K562 (cell line): ENCODE data around the gene ZNF775. TPM values are rescaled to one million over a fixed set of nuclear protein-coding genes. Genes with fewer than 3 reads are reported as not detected.

Source experiments
- BCL6 ChIP-seq: fragments of 250-450 bp; sonication (Bioruptor Pico); IDR thresholded peaks from 2 replicates; pipeline ENCODE4 v1.4.0; 2020
- CXXC5 ChIP-seq: fragments of 250-450 bp; sonication (Bioruptor Pico); IDR thresholded peaks from 2 replicates; pipeline ENCODE4 v1.8.0; 2022; ENCODE audit warnings: inconsistent platforms, mild to moderate bottlenecking, moderate library complexity
- EP400 ChIP-seq: fragments of 450-650 bp; IDR thresholded peaks from 2 replicates; pipeline ENCODE4 v1.6.1; 2017; ENCODE audit warnings: antibody characterized with exemption, mild to moderate bottlenecking, moderate library complexity
- HBP1 ChIP-seq: fragments of 450-650 bp; formaldehyde crosslinking; IDR thresholded peaks from 2 replicates; pipeline ENCODE4 v1.4.0; 2022; ENCODE audit warnings: missing genetic modification characterization
- LEF1 ChIP-seq: fragments of 450-650 bp; IDR thresholded peaks from 2 replicates; pipeline ENCODE4 v1.6.1; 2016; ENCODE audit warnings: mild to moderate bottlenecking
- NR4A1 ChIP-seq, 2 experiments: fragments of 250-450 bp in 1 of 2; fragments of 450-650 bp in 1 of 2; sonication (Bioruptor Pico) in 1 of 2; IDR thresholded peaks; 2 replicates each; pipeline versions ENCODE4 v1.4.0 to v1.6.1; 2016 to 2020; ENCODE audit warnings: mild to moderate bottlenecking in 2 of 2, missing compliant biosample characterization in 1 of 2, missing genetic modification characterization in 1 of 2, moderate library complexity in 1 of 2
- RBFOX2 ChIP-seq: fragments of 200-400 bp; formaldehyde crosslinking; IDR thresholded peaks from 2 replicates; pipeline ENCODE4 v1.6.1; 2017; ENCODE audit warnings: low read depth, mild to moderate bottlenecking, low read length, moderate library complexity
- SUPT5H ChIP-seq: fragments of 450-650 bp; IDR thresholded peaks from 2 replicates; pipeline ENCODE4 v1.6.1; 2016
- ZBTB11 ChIP-seq, 3 experiments: fragments of 200-800 bp in 1 of 3; fragments of 250-450 bp in 1 of 3; fragments of 450-650 bp in 1 of 3; sonication (Bioruptor Pico) in 1 of 3; sonication (Bioruptor generic) in 1 of 3; formaldehyde crosslinking in 1 of 3; IDR thresholded peaks; 2 replicates each; pipeline versions ENCODE4 v1.6.1 to v1.8.0; 2016 to 2022; ENCODE audit warnings: mild to moderate bottlenecking in 2 of 3, missing genetic modification characterization in 2 of 3, missing compliant biosample characterization in 1 of 3, moderate library complexity in 1 of 3
- ZBTB34 ChIP-seq: fragments of 250-450 bp; sonication (Bioruptor Pico); IDR thresholded peaks from 2 replicates; pipeline ENCODE4 v1.8.0; 2021; ENCODE audit warnings: mild to moderate bottlenecking, moderate library complexity
- ZKSCAN3 ChIP-seq: fragments of 250-450 bp; sonication (Bioruptor Pico); IDR thresholded peaks from 2 replicates; pipeline ENCODE4 v1.4.0; 2020
- ZKSCAN8 ChIP-seq: fragments of 200-800 bp; sonication (Bioruptor generic); IDR thresholded peaks from 2 replicates; pipeline ENCODE4 v1.6.1; 2016; ENCODE audit warnings: missing genetic modification characterization, missing compliant biosample characterization
- ZNF174 ChIP-seq: fragments of 250-450 bp; sonication (Bioruptor Pico); IDR thresholded peaks from 2 replicates; pipeline ENCODE4 v1.4.0; 2020; ENCODE audit warnings: mild to moderate bottlenecking
- ZNF239 ChIP-seq: fragments of 250-450 bp; sonication (Bioruptor Pico); IDR thresholded peaks from 2 replicates; pipeline ENCODE4 v1.4.0; 2020; ENCODE audit warnings: mild to moderate bottlenecking
- ZNF395 ChIP-seq: fragments of 200-800 bp; sonication (Bioruptor generic); IDR thresholded peaks from 2 replicates; pipeline ENCODE4 v1.6.1; 2017; ENCODE audit warnings: missing genetic modification characterization, missing compliant biosample characterization
- ZNF639 ChIP-seq, 2 experiments: fragments of 200-800 bp in 1 of 2; sonication (Bioruptor generic) in 1 of 2; sonication (generic) in 1 of 2; formaldehyde crosslinking in 1 of 2; IDR thresholded peaks in 1 of 2; conservative IDR thresholded peaks in 1 of 2; 2 replicates each; pipeline versions ENCODE4 v1.5.0 to v1.6.1; 2016 to 2020; ENCODE audit warnings: missing compliant biosample characterization in 1 of 2, missing genetic modification characterization in 1 of 2, missing genetic modification reagents in 1 of 2
- polyA plus RNA-seq, 8 experiments: library from polyadenylated mRNA; depleted of rRNA in 4 of 8; stranded (reverse) in 5 of 8; unstranded in 3 of 8; fragments of >200 nt; fragmentation: Nextera tagmentation in 2 of 8; fragmentation: Illumina TruSeq in 1 of 8; extraction: Ambion mirVana in 2 of 8; extraction: Trizol in 1 of 8; gene quantifications; 2 replicates each; pipeline versions ENCODE4 v1.2.1 to v1.2.3, GENCODE V29; 2011 to 2014; ENCODE audit warnings: inconsistent platforms in 1 of 8, missing spikeins in 1 of 8
- total RNA-seq, 7 experiments: library from RNA; depleted of rRNA in 6 of 7; stranded (reverse); fragments of >200 nt in 6 of 7; fragmentation: Illumina TruSeq in 2 of 7; extraction: Trizol in 2 of 7; gene quantifications; 2 replicates each; pipeline versions ENCODE4 v1.2.1 to v1.2.3, GENCODE V29; 2011 to 2021; ENCODE audit warnings: low replicate concordance in 1 of 7

Gene ZNF775
- total and polyA plus RNA-seq, 9 of the 15 experiments (the other 6 are each of a cell fraction or from before 2014, with no cell fraction given) = 0.04 to 18.7 (median 4.9) TPM

- peak in 1 of 3 experiments; percentile 72; a peak in 2 of 6 replicates for TF ChIP-seq ZBTB11 (CRISPR knock-in tag; IDR thresholded peaks at IDR 0.05)
- peak; percentile 66 for TF ChIP-seq CXXC5 (CRISPR knock-in tag)
- TF ChIP-seq HBP1 = peak; percentile 5; the same call in 1 of the 2 replicates
- 0 out of 2 replicates have a peak, but pooled peaks have one; percentile 12 for TF ChIP-seq RBFOX2
- no peak for TF ChIP-seq ZNF174 (CRISPR knock-in tag)
- TF ChIP-seq BCL6 (CRISPR knock-in tag) = peak; percentile 22; the same call in 1 of the 2 replicates
- TF ChIP-seq ZKSCAN3 = no peak
- TF ChIP-seq ZNF395 (CRISPR knock-in tag) = peak; percentile 95
- peak; percentile 57 for TF ChIP-seq EP400
- TF ChIP-seq NR4A1 (CRISPR knock-in tag; IDR thresholded peaks at IDR 0.05) = no peak
- TF ChIP-seq NR4A1 (tag; IDR thresholded peaks at IDR 0.05) = peak; percentile 88; the same call in 1 of the 2 replicates
- TF ChIP-seq SUPT5H = no peak
- peak; percentile 40; the same call in 1 of the 2 replicates for TF ChIP-seq LEF1
- 0 out of 2 replicates have a peak, but pooled peaks have one; percentile 15 for TF ChIP-seq ZBTB34 (CRISPR knock-in tag)
- peak in 1 of 2 experiments; percentile 90; a peak in 2 of 4 replicates for TF ChIP-seq ZNF639 (CRISPR knock-in tag; conservative IDR thresholded peaks at IDR 0.05 in 1 of 2, IDR thresholded peaks at IDR 0.05 in 1 of 2)
- TF ChIP-seq ZKSCAN8 (CRISPR knock-in tag) = peak; percentile 79
- peak; percentile 59 for TF ChIP-seq ZNF239 (CRISPR knock-in tag)
These were observed 52.9 kb downstream of the ZNF775 start (continued) for GRCh38 chr7:150431839-150432658.
